Measurements from ENCODE around the gene GRIP2. TPM values are rescaled to one million over a fixed set of nuclear protein-coding genes. Genes with fewer than 3 reads are reported as not detected.

The GRIP2 gene
- polyA plus RNA-seq, 3 donors: not detected

- no peaks in the 10 kb centered on the region for H3K36me3 Mint-ChIP-seq
- WGBS (ENCODE audit: insufficient coverage): no CpG with 5 or more reads among the region's 3 CpGs
- Histone ChIP-seq H3K36me3 (replicated peaks in 1 of 2; ENCODE audit: control insufficient read depth in 1 of 2, insufficient read depth in 2 of 2, low read length in 2 of 2) (no peaks in the 10 kb centered on the region), H2AFZ (ENCODE audit: insufficient read depth, low read depth, low read length, poor library complexity, severe bottlenecking) (no peak overlapping the region), H4K20me1 (ENCODE audit: insufficient read depth, low read length) (no peaks in the 10 kb centered on the region), H3K4me3 (replicated peaks in 1 of 3; ENCODE audit: low read depth in 2 of 3, low read length in 3 of 3) (no peak overlapping the region), H3K27ac (ENCODE audit: low read depth in 1 of 2, low read length in 2 of 2) (no peak overlapping the region), H3K9me3 (replicated peaks in 1 of 2; ENCODE audit: control insufficient read depth in 1 of 2, insufficient read depth in 1 of 2, low read length in 2 of 2) (no peaks in the 10 kb centered on the region), H3K4me2 (replicated peaks; ENCODE audit: extremely low read depth, low read length, poor library complexity, severe bottlenecking) (no peak overlapping the region), H3K27me3 (ENCODE audit: control insufficient read depth in 2 of 2, insufficient read depth in 2 of 2, low read length in 2 of 2) (peaks cover 0 to 2% of the 10 kb centered on the region in 2 donors), H3K79me2 (ENCODE audit: insufficient read depth, low read length) (no peaks in the 10 kb centered on the region), H3K4me1 (ENCODE audit: control insufficient read depth in 1 of 2, insufficient read depth in 2 of 2, low read length in 2 of 2) (no peaks in the 10 kb centered on the region), H3K9ac (ENCODE audit: insufficient read depth, low read length, poor library complexity, severe bottlenecking) (no peak overlapping the region)
- intact Hi-C loops (cut with micrococcal nuclease): no loop called here
- H3K27ac Mint-ChIP-seq: no peak overlapping the region
- peaks cover 0 to 4% (median 0%) of the 10 kb centered on the region in 7 donors for H3K9me3 Mint-ChIP-seq
- peaks cover 9 to 14% (median 10%) of the 10 kb centered on the region in 3 donors for H3K27me3 Mint-ChIP-seq (ENCODE audit: low read depth in 3 of 3)
- no peak overlapping the region for H3K4me3 Mint-ChIP-seq
- no peak for TF ChIP-seq CTCF (IDR thresholded peaks at IDR 0.05)
- DNase-seq: no peak
- H3K4me1 Mint-ChIP-seq: no peaks in the 10 kb centered on the region
Observed at GRCh38 chr3:14528081-14528480, 12.1 kb downstream of the GRIP2 start.

GRCh38 chr3:14525685-14526631 lies 14.2 kb downstream of the GRIP2 start:
- no peaks in the 10 kb centered on the region for H3K36me3 Mint-ChIP-seq
- no peaks in the 10 kb centered on the region for H3K9me3 ChIP-seq (replicated peaks in 1 of 2; ENCODE audit: control insufficient read depth in 1 of 2, insufficient read depth in 1 of 2, low read length in 2 of 2)

More at GRCh38 chr3:14525685-14526631, 14.2 kb downstream of the GRIP2 start:
- Histone ChIP-seq H3K4me1 (ENCODE audit: control insufficient read depth in 1 of 2, insufficient read depth in 2 of 2, low read length in 2 of 2) (no peaks in the 10 kb centered on the region), H3K4me2 (replicated peaks; ENCODE audit: extremely low read depth, low read length, poor library complexity, severe bottlenecking) (no peak overlapping the region), H3K27me3 (ENCODE audit: control insufficient read depth in 2 of 2, insufficient read depth in 2 of 2, low read length in 2 of 2) (peaks cover 0 to 2% of the 10 kb centered on the region in 2 donors), H3K27ac (ENCODE audit: low read depth in 1 of 2, low read length in 2 of 2) (no peak overlapping the region), H3K79me2 (ENCODE audit: insufficient read depth, low read length) (no peaks in the 10 kb centered on the region), H3K36me3 (replicated peaks in 1 of 2; ENCODE audit: control insufficient read depth in 1 of 2, insufficient read depth in 2 of 2, low read length in 2 of 2) (no peaks in the 10 kb centered on the region), H3K4me3 (replicated peaks in 1 of 3; ENCODE audit: low read depth in 2 of 3, low read length in 3 of 3) (no peak overlapping the region), H3K9ac (ENCODE audit: insufficient read depth, low read length, poor library complexity, severe bottlenecking) (no peak overlapping the region), H4K20me1 (ENCODE audit: insufficient read depth, low read length) (no peaks in the 10 kb centered on the region), H2AFZ (ENCODE audit: insufficient read depth, low read depth, low read length, poor library complexity, severe bottlenecking) (no peak overlapping the region)
- H3K4me3 Mint-ChIP-seq: no peak overlapping the region
- H3K27me3 Mint-ChIP-seq (ENCODE audit: low read depth in 3 of 3): peaks cover 4 to 9% (median 9%) of the 10 kb centered on the region in 3 donors
- peaks cover 0 to 4% (median 0%) of the 10 kb centered on the region in 7 donors for H3K9me3 Mint-ChIP-seq
- DNase-seq: no peak
- whole genome bisulfite sequencing (ENCODE audit: insufficient coverage): 93% methylated on average over 12 of the region's 17 CpGs
- no peaks in the 10 kb centered on the region for H3K4me1 Mint-ChIP-seq
- intact Hi-C loops (cut with micrococcal nuclease): no loop called here
- no peak overlapping the region for H3K27ac Mint-ChIP-seq
- no peak for TF ChIP-seq CTCF (IDR thresholded peaks at IDR 0.05)

Data from CD14-positive monocyte (primary cell).